Nephron progenitor cell (in vitro differentiated cells): ENCODE measurements around the gene TCF7L1.

Source experiments
- DNase-seq: peaks from one replicate; pipeline ENCODE4 v3.0.0; 2021
- H3K27ac Mint-ChIP-seq: 2 replicates; pipeline ENCODE4 v1.8.0; 2021; ENCODE audit warnings: mild to moderate bottlenecking, moderate library complexity, mixed read lengths
- H3K27me3 Mint-ChIP-seq: 2 replicates; pipeline ENCODE4 v1.8.0; 2021; ENCODE audit warnings: mild to moderate bottlenecking, low read depth, mixed read lengths; ENCODE audit not compliant: poor library complexity
- H3K36me3 Mint-ChIP-seq: 2 replicates; pipeline ENCODE4 v1.8.0; 2021; ENCODE audit warnings: low read depth, mixed read lengths
- H3K4me1 Mint-ChIP-seq: 2 replicates; pipeline ENCODE4 v1.8.0; 2021; ENCODE audit warnings: mixed read lengths
- H3K4me3 Mint-ChIP-seq: 2 replicates; pipeline ENCODE4 v1.8.0; 2021; ENCODE audit warnings: mild to moderate bottlenecking, moderate library complexity, mixed read lengths
- H3K9me3 Mint-ChIP-seq: 2 replicates; pipeline ENCODE4 v1.8.0; 2021; ENCODE audit warnings: mild to moderate bottlenecking, moderate library complexity, mixed read lengths
- CTCF ChIP-seq: fragments of 200-600 bp; sonication (generic); IDR thresholded peaks from 2 replicates; pipeline ENCODE4 v1.5.0; 2021; ENCODE audit warnings: antibody characterized with exemption

The TCF7L1 gene

GRCh38 chr2:85231952-85232351 is 98.8 kb downstream of the TCF7L1 start:
- Mint-ChIP-seq H3K36me3 (peaks cover 18% of the 10 kb centered on the region), H3K4me3 (peak overlapping the region; percentile 1), H3K4me1 (peaks cover 71% of the 10 kb centered on the region), H3K9me3 (no peaks in the 10 kb centered on the region), H3K27ac (peak overlapping the region; percentile 41), H3K27me3 (no peaks in the 10 kb centered on the region)
- TF ChIP-seq CTCF: no peak
- no peak for DNase-seq

GRCh38 chr2:85234868-85235267 is 101.7 kb downstream of the TCF7L1 start:
- Mint-ChIP-seq H3K4me3 (peak overlapping the region; percentile 5), H3K27ac (peak overlapping the region; percentile 96), H3K27me3 (no peaks in the 10 kb centered on the region), H3K36me3 (peaks cover 18% of the 10 kb centered on the region), H3K4me1 (peaks cover 85% of the 10 kb centered on the region), H3K9me3 (no peaks in the 10 kb centered on the region)
- peak; percentile 46 for DNase-seq
- TF ChIP-seq CTCF: no peak

GRCh38 chr2:85235281-85235680 is 102.1 kb downstream of the TCF7L1 start:
- no peak for TF ChIP-seq CTCF
- DNase-seq: no peak
- Mint-ChIP-seq H3K4me1 (peaks cover 86% of the 10 kb centered on the region), H3K9me3 (no peaks in the 10 kb centered on the region), H3K27ac (peak overlapping the region; percentile 59), H3K4me3 (no peak overlapping the region), H3K27me3 (no peaks in the 10 kb centered on the region), H3K36me3 (peaks cover 22% of the 10 kb centered on the region)

DNA sequence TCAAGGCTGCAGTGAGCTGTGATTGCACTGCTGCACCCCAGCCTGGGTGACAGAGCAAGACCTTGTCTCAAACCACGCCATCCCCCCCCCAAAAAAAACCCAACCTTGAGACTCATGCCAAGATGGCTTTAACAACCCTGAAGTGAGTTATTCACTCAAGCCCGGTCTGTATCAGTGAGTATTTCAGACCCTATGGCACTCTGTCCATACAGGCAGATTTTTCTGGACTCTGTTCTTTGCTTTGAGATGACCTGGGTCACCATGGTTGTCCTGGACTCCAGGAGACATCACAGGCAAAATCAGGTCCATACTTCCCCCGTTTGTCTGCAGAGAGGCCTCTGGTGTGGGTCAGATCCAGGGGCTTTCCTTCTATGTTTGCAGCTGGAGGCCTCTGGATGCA is 102.9 kb downstream of the TCF7L1 start:
- no peaks in the 10 kb centered on the region for H3K9me3 Mint-ChIP-seq
- no peak for TF ChIP-seq CTCF
- H3K4me3 Mint-ChIP-seq: no peak overlapping the region
- H3K4me1 Mint-ChIP-seq: peaks cover 89% of the 10 kb centered on the region
- H3K27me3 Mint-ChIP-seq: no peaks in the 10 kb centered on the region
- peaks cover 22% of the 10 kb centered on the region for H3K36me3 Mint-ChIP-seq
- DNase-seq: no peak
- peak overlapping the region; percentile 96 for H3K27ac Mint-ChIP-seq

DNA sequence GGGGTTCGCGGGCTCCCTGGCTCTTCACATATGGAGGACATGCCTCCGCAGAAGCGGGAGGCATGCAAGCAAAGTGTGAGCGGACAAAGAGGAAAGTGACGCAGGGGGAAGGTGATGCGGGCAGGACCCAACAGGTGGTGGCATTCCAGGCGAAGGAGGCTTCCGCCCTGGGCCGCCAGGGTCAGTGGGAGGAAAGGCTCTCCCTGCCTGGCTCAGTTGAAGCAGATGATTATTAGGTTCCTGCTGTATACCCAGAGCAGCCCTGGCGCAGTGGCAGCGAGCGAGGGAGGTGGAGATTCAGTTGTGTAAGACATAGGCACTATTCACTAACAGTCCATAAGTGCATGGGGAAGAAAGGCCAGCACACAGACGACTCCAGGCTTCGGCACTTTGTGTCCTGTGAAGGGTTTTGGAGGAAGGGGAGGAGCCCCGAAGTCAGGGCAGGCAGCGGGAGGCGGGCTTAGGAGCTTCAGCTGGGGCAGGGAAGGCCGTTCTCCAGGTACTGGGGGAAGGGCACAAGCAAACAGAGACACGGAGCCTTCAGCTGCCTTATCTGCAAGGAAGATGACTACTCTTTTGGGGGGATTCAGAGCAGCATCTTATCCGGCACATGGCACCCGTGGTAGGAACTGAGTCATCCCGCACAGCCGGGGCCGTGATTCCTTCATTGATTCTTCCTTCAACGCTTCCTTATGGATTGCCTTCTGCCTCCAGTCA is 104.8 kb downstream of the TCF7L1 start:
- Mint-ChIP-seq H3K36me3 (peaks cover 22% of the 10 kb centered on the region), H3K27me3 (no peaks in the 10 kb centered on the region), H3K27ac (peak overlapping the region; percentile 82), H3K4me3 (peak overlapping the region; percentile 68), H3K9me3 (no peaks in the 10 kb centered on the region), H3K4me1 (peaks cover 90% of the 10 kb centered on the region)
- DNase-seq: peak; percentile 35
- TF ChIP-seq CTCF: no peak

- no peak for TF ChIP-seq CTCF
- H3K4me1 Mint-ChIP-seq: peaks cover 92% of the 10 kb centered on the region
- H3K4me3 Mint-ChIP-seq: peak overlapping the region; percentile 30
- no peaks in the 10 kb centered on the region for H3K9me3 Mint-ChIP-seq
- H3K27me3 Mint-ChIP-seq: peaks cover 4% of the 10 kb centered on the region
- no peak for DNase-seq
- H3K27ac Mint-ChIP-seq: peak overlapping the region; percentile 82
- H3K36me3 Mint-ChIP-seq: peaks cover 21% of the 10 kb centered on the region
These were observed 105.4 kb downstream of the TCF7L1 start for GRCh38 chr2:85238607-85239006.
